HG03439 (cell line): ENCODE results near the gene MAP2K7.
"Not testable (repeated sequence)": the region's sequence is repeated elsewhere in the genome, so short reads cannot be mapped to it uniquely, and the experiment has no call there.

Experiments used
- ATAC-seq: cut with Tn5 transposase; IDR thresholded peaks from one replicate; pipeline ENCODE4 v1.9.1; 2021; ENCODE audit warnings: mild to moderate bottlenecking, moderate library complexity; ENCODE audit not compliant: unreplicated experiment

Gene MAP2K7

GRCh38 chr19:7883105-7883504, 20.6 kb upstream of the MAP2K7 start:
- ATAC-seq, result no peak

DNA sequence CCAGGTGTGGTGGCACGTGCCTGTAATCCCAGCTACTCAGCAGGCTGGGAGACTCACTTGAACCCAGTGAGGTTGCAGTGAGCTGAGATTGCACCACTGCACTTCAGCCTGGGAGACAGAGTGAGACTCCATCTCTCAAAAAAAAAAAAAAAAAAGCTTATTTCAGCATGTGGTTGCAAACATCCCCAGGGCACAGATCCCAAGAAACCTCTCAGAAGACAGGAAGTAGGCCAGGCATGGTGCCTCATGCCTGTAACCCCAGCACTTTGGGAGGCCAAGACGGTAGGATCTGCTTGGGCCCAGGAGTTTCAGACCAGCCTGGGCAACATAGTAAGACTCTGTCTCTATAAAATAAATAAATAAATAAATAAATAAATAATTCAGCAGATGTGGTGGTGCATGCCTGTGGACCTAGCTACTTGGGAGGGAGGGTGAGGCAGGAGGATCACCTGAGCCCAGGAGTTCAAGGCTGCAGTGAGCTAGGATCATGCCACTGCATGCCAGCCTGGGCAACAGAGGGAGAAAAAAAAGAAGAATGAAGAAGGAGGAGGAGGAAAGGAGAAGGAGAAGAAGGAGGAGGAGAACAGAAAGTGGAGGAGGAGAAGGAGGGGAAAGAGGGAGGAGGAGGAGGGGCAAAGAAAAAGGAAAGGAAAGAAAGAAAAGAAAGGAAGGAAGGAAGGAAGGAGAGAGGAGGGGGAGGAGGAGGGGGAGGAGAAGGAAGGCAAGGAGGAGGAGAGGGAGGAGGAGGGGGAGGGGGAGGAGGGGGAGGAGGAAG, 19.7 kb upstream of the MAP2K7 start:
- no peak for ATAC-seq

DNA sequence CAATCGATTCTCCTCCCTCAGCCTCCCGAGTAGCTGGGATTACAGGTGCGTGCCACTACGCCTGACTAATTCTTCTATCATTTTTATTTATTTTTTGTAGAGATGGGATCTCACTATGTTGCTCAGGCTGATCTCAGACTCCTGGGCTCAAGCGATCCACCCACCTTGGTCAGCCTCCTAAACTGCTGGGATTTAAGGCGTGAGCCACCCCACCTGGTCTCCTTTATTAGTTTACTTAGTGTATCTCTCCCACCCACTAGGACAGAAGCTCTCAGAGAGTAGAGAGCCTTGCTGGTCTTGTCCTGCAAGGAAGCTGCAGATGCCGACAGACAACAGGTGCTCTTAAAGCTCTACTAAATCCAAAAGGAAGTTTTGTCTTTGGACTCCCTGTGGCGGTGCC, 17.9 kb upstream of the MAP2K7 start:
- no peak for ATAC-seq

DNA sequence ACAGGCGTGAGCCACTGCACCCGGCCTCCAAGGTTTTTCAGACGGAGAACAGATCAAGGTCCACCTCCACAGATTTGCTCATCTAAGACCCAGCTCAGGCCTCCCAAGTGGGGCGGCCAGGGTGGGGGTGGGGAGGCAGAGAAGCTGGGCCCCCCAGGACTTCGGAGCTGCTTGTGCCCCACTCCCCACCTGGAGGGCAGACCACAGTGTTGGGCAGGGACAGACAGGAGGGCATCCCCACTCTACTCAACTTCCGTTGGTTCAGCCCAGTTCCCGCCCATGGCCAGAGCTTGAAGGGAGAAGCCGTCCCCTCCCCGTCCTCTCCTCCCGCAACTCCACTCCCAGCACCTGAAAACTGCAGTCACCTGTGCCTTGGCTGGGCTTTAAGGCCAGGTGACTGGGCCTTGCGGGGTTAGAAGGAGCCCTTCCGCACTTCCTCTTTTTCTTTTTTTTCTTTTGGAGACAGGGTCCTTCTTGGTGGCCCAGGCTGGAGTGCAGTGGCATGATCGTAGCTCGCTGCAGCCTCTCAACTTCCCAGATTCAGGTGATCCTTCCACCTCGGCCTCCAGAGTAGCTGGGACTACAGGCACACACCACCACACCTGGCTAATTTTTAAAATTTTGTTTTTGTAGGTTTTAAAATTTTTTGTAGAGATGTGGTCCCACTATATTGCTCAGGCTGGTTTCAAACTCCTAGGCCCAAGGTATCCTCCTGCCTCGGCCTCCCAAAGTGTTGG, 16.1 kb upstream of the MAP2K7 start:
- no peak for ATAC-seq

- ATAC-seq, result no peak
Measured at GRCh38 chr19:7888145-7888825, 15.4 kb upstream of the MAP2K7 start, which contains the start of gene LRRC8E. Gene LRRC8E (plus strand): TSS chr19:7888510. CDS start chr19:7895604, 7,094 bp downstream.

DNA sequence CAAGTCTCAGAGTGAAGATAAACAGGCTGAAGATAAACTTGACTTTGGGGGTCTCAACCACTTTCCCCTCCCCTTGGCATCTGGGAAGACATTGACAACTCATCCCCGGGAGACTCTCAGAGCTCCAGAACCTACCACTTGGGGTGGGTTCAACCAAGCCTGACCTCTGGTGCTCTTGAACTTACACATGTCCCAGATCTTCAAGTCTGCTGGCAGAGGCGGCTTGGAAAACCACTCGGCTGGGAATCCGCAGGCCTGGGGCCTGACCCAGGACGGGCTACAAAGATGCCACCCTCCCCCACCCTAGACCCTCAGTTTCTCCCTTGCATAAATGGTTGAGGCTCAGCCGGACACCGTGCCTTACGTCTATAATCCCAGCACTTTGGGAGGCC, 14.9 kb upstream of the MAP2K7 start:
- no peak for ATAC-seq

- not testable (repeated sequence) for ATAC-seq
Measured at GRCh38 chr19:7893362-7894101, 10.1 kb upstream of the MAP2K7 start.

GRCh38 chr19:7894612-7895309, 8.9 kb upstream of the MAP2K7 start:
- ATAC-seq, result no peak

DNA sequence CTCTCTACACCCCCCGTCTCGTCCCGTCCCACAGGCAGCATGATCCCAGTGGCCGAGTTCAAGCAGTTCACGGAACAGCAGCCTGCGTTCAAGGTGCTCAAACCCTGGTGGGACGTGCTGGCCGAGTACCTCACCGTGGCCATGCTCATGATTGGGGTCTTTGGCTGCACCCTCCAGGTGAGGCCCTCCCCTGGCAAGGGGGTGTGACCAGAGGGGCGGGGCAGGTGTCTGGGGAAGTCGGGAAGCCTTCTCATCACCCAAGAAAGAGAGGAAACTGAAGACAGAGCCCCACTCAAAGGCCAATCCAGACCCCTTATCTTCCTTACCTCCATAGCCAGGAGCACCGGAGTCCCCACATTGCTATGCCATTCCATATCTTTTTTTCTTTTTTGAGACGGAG, 8.1 kb upstream of the MAP2K7 start:
- ATAC-seq, result no peak

- ATAC-seq, result no peak
Measured at GRCh38 chr19:7897292-7897691, 6.4 kb upstream of the MAP2K7 start.

DNA sequence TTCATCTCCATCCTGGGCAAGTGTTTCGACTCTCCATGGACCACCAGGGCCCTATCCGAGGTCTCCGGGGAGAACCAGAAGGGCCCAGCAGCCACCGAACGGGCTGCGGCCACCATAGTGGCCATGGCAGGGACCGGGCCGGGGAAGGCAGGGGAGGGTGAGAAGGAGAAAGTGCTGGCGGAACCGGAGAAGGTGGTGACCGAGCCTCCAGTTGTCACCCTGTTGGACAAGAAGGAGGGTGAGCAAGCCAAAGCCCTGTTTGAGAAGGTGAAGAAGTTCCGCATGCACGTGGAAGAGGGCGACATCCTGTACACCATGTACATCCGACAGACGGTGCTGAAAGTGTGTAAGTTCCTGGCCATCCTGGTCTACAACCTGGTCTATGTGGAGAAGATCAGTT, 4.7 kb upstream of the MAP2K7 start:
- no peak for ATAC-seq

GRCh38 chr19:7899751-7900378, 3.8 kb upstream of the MAP2K7 start:
- no peak for ATAC-seq

DNA sequence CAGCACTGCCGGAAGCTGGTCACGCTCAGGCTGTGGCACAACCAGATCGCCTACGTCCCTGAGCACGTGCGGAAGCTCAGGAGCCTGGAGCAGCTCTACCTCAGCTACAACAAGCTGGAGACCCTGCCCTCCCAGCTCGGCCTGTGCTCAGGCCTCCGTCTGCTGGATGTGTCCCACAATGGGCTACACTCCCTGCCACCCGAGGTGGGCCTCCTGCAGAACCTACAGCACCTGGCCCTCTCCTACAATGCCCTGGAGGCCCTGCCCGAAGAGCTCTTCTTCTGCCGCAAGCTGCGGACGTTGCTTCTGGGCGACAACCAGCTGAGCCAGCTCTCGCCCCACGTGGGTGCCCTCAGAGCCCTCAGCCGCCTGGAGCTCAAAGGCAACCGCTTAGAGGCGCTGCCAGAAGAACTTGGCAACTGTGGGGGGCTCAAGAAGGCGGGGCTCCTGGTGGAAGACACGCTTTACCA, 3.2 kb upstream of the MAP2K7 start:
- no peak for ATAC-seq

- no peak for ATAC-seq
Measured at GRCh38 chr19:7900931-7901330, 2.7 kb upstream of the MAP2K7 start.

GRCh38 chr19:7901337-7901736, 2.3 kb upstream of the MAP2K7 start:
- ATAC-seq, result no peak

GRCh38 chr19:7902796-7903243, 857 bp upstream of the MAP2K7 start:
- ATAC-seq, result no peak

- ATAC-seq, result peak; percentile 33
Measured at GRCh38 chr19:7904074-7905020, 670 bp downstream of the MAP2K7 start.

DNA sequence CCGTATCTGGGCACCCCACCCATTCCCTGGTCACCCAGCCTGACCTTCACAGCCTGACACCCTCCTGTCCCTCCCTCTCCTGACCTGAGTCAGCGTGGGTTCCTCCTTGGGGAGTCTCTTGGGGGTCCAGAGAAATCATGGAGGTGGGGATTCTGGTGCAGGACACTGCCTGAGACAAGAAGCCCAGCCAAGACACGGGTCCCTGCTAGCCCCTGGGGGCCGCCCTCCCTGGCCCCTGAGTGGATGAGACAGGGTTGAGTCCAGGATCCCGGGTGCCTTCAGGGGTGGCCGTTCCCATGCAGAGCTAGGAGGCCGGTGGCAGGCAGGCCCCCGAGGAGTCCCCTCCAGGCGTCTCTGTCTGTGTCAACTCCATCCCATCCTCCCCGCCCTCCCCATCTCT, 1.6 kb downstream of the MAP2K7 start:
- ATAC-seq, result no peak

- no peak for ATAC-seq
Measured at GRCh38 chr19:7905859-7906258, 2.2 kb downstream of the MAP2K7 start.
